OCI-LY7 (cell line): Measurements from ENCODE around the gene HACL1. TPM values are rescaled to one million over a fixed set of nuclear protein-coding genes. Genes with fewer than 3 reads are reported as not detected.

ENCODE experiments used
- BruUV-seq: library from RNA; stranded (reverse); fragments of 400-500 nt; replicated peaks from 2 replicates; lab custom pipeline; 2021; lab: Mats Ljungman, UMichigan
- CTCF ChIA-PET: fragments of 300-600 bp; sonication (Branson Sonifier 250); formaldehyde crosslinking; loops from one replicate; lab custom pipeline; 2022; ENCODE audit warnings: antibody characterized with exemption; ENCODE audit not compliant: unreplicated experiment; lab: Charles Lee
- POLR2A ChIA-PET: fragments of 300-600 bp; sonication (Branson Sonifier 250); formaldehyde crosslinking; loops from one replicate; lab custom pipeline; 2022; ENCODE audit warnings: antibody characterized with exemption; lab: Charles Lee
- DNase-seq: peaks from one replicate; pipeline ENCODE4 v3.0.0-alpha.2; 2015; ENCODE audit warnings: low spot score
- H2AFZ ChIP-seq: fragments of 200-600 bp; sonication (generic), shearing (Covaris generic); 2 replicates; pipeline ENCODE4 v1.6.1; 2014; ENCODE audit warnings: mild to moderate bottlenecking, antibody characterized with exemption, low read length, moderate library complexity
- H3K27ac ChIP-seq: fragments of 200-600 bp; sonication (generic); 2 replicates; pipeline ENCODE4 v1.5.1; 2014; ENCODE audit warnings: mixed run types, low read depth, mild to moderate bottlenecking, moderate library complexity, low read length, inconsistent platforms; ENCODE audit not compliant: poor library complexity, severe bottlenecking
- H3K36me3 ChIP-seq: fragments of 200-600 bp; sonication (generic); 2 replicates; pipeline ENCODE4 v1.6.1; 2014; ENCODE audit warnings: mild to moderate bottlenecking, antibody characterized with exemption, low read length, moderate library complexity, mixed read lengths; ENCODE audit not compliant: insufficient read depth
- H3K4me1 ChIP-seq: fragments of 200-600 bp; sonication (generic); 2 replicates; pipeline ENCODE4 v1.5.1; 2014; ENCODE audit warnings: mild to moderate bottlenecking, low read length; ENCODE audit not compliant: insufficient read depth, poor library complexity, severe bottlenecking
- H3K4me2 ChIP-seq: fragments of 200-600 bp; sonication (generic); 2 replicates; pipeline ENCODE4 v1.6.1; 2014; ENCODE audit warnings: mild to moderate bottlenecking, low read length
- H3K4me3 ChIP-seq: fragments of 200-600 bp; sonication (generic); 2 replicates; pipeline ENCODE4 v1.5.1; 2014; ENCODE audit warnings: mild to moderate bottlenecking, low read depth, low read length; ENCODE audit not compliant: poor library complexity, severe bottlenecking
- H3K79me2 ChIP-seq: fragments of 200-600 bp; sonication (generic); 2 replicates; pipeline ENCODE4 v1.6.1; 2016; ENCODE audit warnings: low read depth, mild to moderate bottlenecking, low read length, moderate library complexity, mixed read lengths; ENCODE audit not compliant: insufficient read depth
- H3K9me2 ChIP-seq: fragments of 200-600 bp; sonication (generic); 2 replicates; pipeline ENCODE4 v1.6.1; 2016; ENCODE audit warnings: mild to moderate bottlenecking, low read length, mixed read lengths; ENCODE audit not compliant: insufficient read depth
- H3K9me3 ChIP-seq: fragments of 200-600 bp; sonication (generic); 2 replicates; pipeline ENCODE4 v1.6.1; 2014; ENCODE audit warnings: mild to moderate bottlenecking, mixed run types, low read length, mixed read lengths
- H4K20me1 ChIP-seq: fragments of 200-600 bp; sonication (generic); 2 replicates; pipeline ENCODE4 v1.6.1; 2014; ENCODE audit warnings: mild to moderate bottlenecking, antibody characterized with exemption, low read length, moderate library complexity, mixed read lengths; ENCODE audit not compliant: insufficient read depth
- CTCF ChIP-seq: fragments of 200-600 bp; sonication (generic); conservative IDR thresholded peaks from 2 replicates; pipeline ENCODE4 v1.5.1; 2014; ENCODE audit warnings: mild to moderate bottlenecking, antibody characterized with exemption, low read length, moderate library complexity, mixed read lengths
- EZH2phosphoT487 ChIP-seq: fragments of 200-600 bp; sonication (generic); IDR thresholded peaks from 2 replicates; pipeline ENCODE4 v1.6.1; 2018; ENCODE audit warnings: low read depth, borderline replicate concordance, mild to moderate bottlenecking, mixed run types, antibody characterized with exemption, low read length, moderate library complexity, mixed read lengths
- intact Hi-C: fragments of 100-400 bp; cut with micrococcal nuclease; formaldehyde crosslinking; loops from one replicate; pipeline ENCODE4 v1.10.0; 2022; ENCODE audit not compliant: unreplicated experiment
- total RNA-seq, 2 experiments: library from RNA; depleted of rRNA in 1 of 2; stranded (reverse); fragments of >200 nt in 1 of 2; shearing (Covaris generic) in 1 of 2; gene quantifications; 2 replicates each; pipeline ENCODE4 v1.2.3, GENCODE V29; 2014 to 2022

The HACL1 gene
- total RNA-seq, 2 experiments from 2014 or later, result 22.0 to 25.5 TPM

- CTCF ChIA-PET, result no interaction called here
- BruUV-seq, result no TSS peak
- Histone ChIP-seq H3K9me2 (no peaks in the 10 kb centered on the region), H3K4me1 (peaks cover 17% of the 10 kb centered on the region), H3K27ac (no peak overlapping the region), H3K79me2 (no peaks in the 10 kb centered on the region), H3K4me3 (no peak overlapping the region), H2AFZ (no peak overlapping the region), H3K36me3 (no peaks in the 10 kb centered on the region), H3K4me2 (no peak overlapping the region), H4K20me1 (no peaks in the 10 kb centered on the region), H3K9me3 (no peaks in the 10 kb centered on the region)
- intact Hi-C loops, result no loop called here
- no peak for DNase-seq
- TF ChIP-seq CTCF, result no peak
- POLR2A ChIA-PET, result no interaction called here
Observed at GRCh38 chr3:15649341-15649740, 48.0 kb upstream of the HACL1 start.

- H3K79me2 ChIP-seq, result no peaks in the 10 kb centered on the region
- TF ChIP-seq CTCF, result no peak
- TF ChIP-seq EZH2phosphoT487, result no peak
- no peaks in the 10 kb centered on the region for H3K9me2 ChIP-seq
- peak; percentile 82 for DNase-seq
- intact Hi-C loops, result no loop called here
- H3K4me1 ChIP-seq, result peaks cover 17% of the 10 kb centered on the region
- H3K36me3 ChIP-seq, result no peaks in the 10 kb centered on the region
- H2AFZ ChIP-seq, result no peak overlapping the region
- no peak overlapping the region for H3K4me3 ChIP-seq
- ChIA-PET CTCF (no interaction called here), POLR2A (interaction anchor here (0.6 to 0.7 kb wide), 2 partner anchors 65 to 79 kb away, joined by 3 read pairs; no protein-coding TSS in a partner anchor)
- H3K27ac ChIP-seq, result no peak overlapping the region
- H3K4me2 ChIP-seq, result peak overlapping the region; percentile 59
- no peaks in the 10 kb centered on the region for H4K20me1 ChIP-seq
- H3K9me3 ChIP-seq, result no peaks in the 10 kb centered on the region
- no TSS peak for BruUV-seq
Observed at GRCh38 chr3:15647611-15648167, 46.3 kb upstream of the HACL1 start.

GRCh38 chr3:15646851-15647511, 45.6 kb upstream of the HACL1 start:
- BruUV-seq, result no TSS peak

More at GRCh38 chr3:15646851-15647511, 45.6 kb upstream of the HACL1 start:
- ChIA-PET POLR2A (interaction anchor here (0.6 to 0.7 kb wide), 2 partner anchors 65 to 79 kb away, joined by 3 read pairs; no protein-coding TSS in a partner anchor), CTCF (no interaction called here)
- no peak for DNase-seq
- Histone ChIP-seq H3K4me3 (no peak overlapping the region), H3K79me2 (no peaks in the 10 kb centered on the region), H3K4me2 (peak overlapping the region; percentile 59), H3K9me2 (no peaks in the 10 kb centered on the region), H3K4me1 (peaks cover 17% of the 10 kb centered on the region), H4K20me1 (no peaks in the 10 kb centered on the region), H2AFZ (no peak overlapping the region), H3K9me3 (no peaks in the 10 kb centered on the region), H3K36me3 (no peaks in the 10 kb centered on the region), H3K27ac (no peak overlapping the region)
- intact Hi-C loops, result no loop called here
- TF ChIP-seq EZH2phosphoT487 (no peak), CTCF (no peak)
